Measurements from ENCODE around the gene ASIC2.

Gene ASIC2

GRCh38 chr17:33324736-33325135 is 31.6 kb upstream of the ASIC2 start (continued):
- TF ChIP-seq POU6F1 (CRISPR knock-in tag; IDR thresholded peaks at IDR 0.05; ENCODE audit: borderline replicate concordance, low read depth) (no peak), ISL1 (CRISPR knock-in tag; IDR thresholded peaks at IDR 0.05) (no peak), OSR1 (CRISPR knock-in tag; IDR thresholded peaks at IDR 0.05) (no peak), ZNF70 (CRISPR knock-in tag; IDR thresholded peaks at IDR 0.05) (no peak), ZNF8 (CRISPR knock-in tag; IDR thresholded peaks at IDR 0.05) (no peak)

GRCh38 chr17:33322063-33322462 is 29.0 kb upstream of the ASIC2 start:
- ATAC-seq = no peak
- no peak for TF ChIP-seq TCF4 (CRISPR knock-in tag; IDR thresholded peaks at IDR 0.05; ENCODE audit: borderline replicate concordance)
- TF ChIP-seq CSDC2 (CRISPR knock-in tag; IDR thresholded peaks at IDR 0.05) = no peak
- TF ChIP-seq, protein P1, sequence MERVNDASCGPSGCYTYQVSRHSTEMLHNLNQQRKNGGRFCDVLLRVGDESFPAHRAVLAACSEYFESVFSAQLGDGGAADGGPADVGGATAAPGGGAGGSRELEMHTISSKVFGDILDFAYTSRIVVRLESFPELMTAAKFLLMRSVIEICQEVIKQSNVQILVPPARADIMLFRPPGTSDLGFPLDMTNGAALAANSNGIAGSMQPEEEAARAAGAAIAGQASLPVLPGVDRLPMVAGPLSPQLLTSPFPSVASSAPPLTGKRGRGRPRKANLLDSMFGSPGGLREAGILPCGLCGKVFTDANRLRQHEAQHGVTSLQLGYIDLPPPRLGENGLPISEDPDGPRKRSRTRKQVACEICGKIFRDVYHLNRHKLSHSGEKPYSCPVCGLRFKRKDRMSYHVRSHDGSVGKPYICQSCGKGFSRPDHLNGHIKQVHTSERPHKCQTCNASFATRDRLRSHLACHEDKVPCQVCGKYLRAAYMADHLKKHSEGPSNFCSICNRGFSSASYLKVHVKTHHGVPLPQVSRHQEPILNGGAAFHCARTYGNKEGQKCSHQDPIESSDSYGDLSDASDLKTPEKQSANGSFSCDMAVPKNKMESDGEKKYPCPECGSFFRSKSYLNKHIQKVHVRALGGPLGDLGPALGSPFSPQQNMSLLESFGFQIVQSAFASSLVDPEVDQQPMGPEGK (CRISPR knock-in tag; IDR thresholded peaks at IDR 0.05; ENCODE audit: borderline replicate concordance) = no peak
- TF ChIP-seq SNAI2 (CRISPR knock-in tag; IDR thresholded peaks at IDR 0.05) = no peak
- no peak for TF ChIP-seq ZC3H10 (CRISPR knock-in tag; IDR thresholded peaks at IDR 0.05)
- TF ChIP-seq OSR1 (CRISPR knock-in tag; IDR thresholded peaks at IDR 0.05) = no peak
- TF ChIP-seq, protein P2, sequence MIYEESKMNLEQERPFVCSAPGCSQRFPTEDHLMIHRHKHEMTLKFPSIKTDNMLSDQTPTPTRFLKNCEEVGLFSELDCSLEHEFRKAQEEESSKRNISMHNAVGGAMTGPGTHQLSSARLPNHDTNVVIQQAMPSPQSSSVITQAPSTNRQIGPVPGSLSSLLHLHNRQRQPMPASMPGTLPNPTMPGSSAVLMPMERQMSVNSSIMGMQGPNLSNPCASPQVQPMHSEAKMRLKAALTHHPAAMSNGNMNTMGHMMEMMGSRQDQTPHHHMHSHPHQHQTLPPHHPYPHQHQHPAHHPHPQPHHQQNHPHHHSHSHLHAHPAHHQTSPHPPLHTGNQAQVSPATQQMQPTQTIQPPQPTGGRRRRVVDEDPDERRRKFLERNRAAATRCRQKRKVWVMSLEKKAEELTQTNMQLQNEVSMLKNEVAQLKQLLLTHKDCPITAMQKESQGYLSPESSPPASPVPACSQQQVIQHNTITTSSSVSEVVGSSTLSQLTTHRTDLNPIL (CRISPR knock-in tag; IDR thresholded peaks at IDR 0.05; ENCODE audit: low read depth) = no peak
- TF ChIP-seq ZNF565 (CRISPR knock-in tag; conservative IDR thresholded peaks at IDR 0.05; ENCODE audit: low read depth) = no peak
- TF ChIP-seq, protein P3, sequence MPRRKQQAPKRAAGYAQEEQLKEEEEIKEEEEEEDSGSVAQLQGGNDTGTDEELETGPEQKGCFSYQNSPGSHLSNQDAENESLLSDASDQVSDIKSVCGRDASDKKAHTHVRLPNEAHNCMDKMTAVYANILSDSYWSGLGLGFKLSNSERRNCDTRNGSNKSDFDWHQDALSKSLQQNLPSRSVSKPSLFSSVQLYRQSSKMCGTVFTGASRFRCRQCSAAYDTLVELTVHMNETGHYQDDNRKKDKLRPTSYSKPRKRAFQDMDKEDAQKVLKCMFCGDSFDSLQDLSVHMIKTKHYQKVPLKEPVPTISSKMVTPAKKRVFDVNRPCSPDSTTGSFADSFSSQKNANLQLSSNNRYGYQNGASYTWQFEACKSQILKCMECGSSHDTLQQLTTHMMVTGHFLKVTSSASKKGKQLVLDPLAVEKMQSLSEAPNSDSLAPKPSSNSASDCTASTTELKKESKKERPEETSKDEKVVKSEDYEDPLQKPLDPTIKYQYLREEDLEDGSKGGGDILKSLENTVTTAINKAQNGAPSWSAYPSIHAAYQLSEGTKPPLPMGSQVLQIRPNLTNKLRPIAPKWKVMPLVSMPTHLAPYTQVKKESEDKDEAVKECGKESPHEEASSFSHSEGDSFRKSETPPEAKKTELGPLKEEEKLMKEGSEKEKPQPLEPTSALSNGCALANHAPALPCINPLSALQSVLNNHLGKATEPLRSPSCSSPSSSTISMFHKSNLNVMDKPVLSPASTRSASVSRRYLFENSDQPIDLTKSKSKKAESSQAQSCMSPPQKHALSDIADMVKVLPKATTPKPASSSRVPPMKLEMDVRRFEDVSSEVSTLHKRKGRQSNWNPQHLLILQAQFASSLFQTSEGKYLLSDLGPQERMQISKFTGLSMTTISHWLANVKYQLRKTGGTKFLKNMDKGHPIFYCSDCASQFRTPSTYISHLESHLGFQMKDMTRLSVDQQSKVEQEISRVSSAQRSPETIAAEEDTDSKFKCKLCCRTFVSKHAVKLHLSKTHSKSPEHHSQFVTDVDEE (CRISPR knock-in tag; IDR thresholded peaks at IDR 0.05) = no peak
- TF ChIP-seq ISL1 (CRISPR knock-in tag; IDR thresholded peaks at IDR 0.05) = no peak
- no peak for TF ChIP-seq POU6F1 (CRISPR knock-in tag; IDR thresholded peaks at IDR 0.05; ENCODE audit: borderline replicate concordance, low read depth)
- TF ChIP-seq GLIS3 (CRISPR knock-in tag; IDR thresholded peaks at IDR 0.05) = no peak
- no peak for TF ChIP-seq ZNF8 (CRISPR knock-in tag; IDR thresholded peaks at IDR 0.05)
- TF ChIP-seq, protein P4, sequence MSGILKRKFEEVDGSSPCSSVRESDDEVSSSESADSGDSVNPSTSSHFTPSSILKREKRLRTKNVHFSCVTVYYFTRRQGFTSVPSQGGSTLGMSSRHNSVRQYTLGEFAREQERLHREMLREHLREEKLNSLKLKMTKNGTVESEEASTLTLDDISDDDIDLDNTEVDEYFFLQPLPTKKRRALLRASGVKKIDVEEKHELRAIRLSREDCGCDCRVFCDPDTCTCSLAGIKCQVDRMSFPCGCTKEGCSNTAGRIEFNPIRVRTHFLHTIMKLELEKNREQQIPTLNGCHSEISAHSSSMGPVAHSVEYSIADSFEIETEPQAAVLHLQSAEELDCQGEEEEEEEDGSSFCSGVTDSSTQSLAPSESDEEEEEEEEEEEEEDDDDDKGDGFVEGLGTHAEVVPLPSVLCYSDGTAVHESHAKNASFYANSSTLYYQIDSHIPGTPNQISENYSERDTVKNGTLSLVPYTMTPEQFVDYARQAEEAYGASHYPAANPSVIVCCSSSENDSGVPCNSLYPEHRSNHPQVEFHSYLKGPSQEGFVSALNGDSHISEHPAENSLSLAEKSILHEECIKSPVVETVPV (CRISPR knock-in tag; IDR thresholded peaks at IDR 0.05) = no peak
- TF ChIP-seq BACH2 (CRISPR knock-in tag; IDR thresholded peaks at IDR 0.05; ENCODE audit: borderline replicate concordance) = no peak
- no peak for TF ChIP-seq ESRRG (CRISPR knock-in tag; IDR thresholded peaks at IDR 0.05)
- no peak for TF ChIP-seq ZFP30 (CRISPR knock-in tag; IDR thresholded peaks at IDR 0.05)

GRCh38 chr17:33318241-33318640 is 25.1 kb upstream of the ASIC2 start:
- ATAC-seq = no peak
- no peak for TF ChIP-seq ZFP3 (CRISPR knock-in tag; IDR thresholded peaks at IDR 0.05)
- TF ChIP-seq, protein P2 (CRISPR knock-in tag; IDR thresholded peaks at IDR 0.05; ENCODE audit: low read depth) = no peak
- no peak for TF ChIP-seq ZNF565 (CRISPR knock-in tag; conservative IDR thresholded peaks at IDR 0.05; ENCODE audit: low read depth)
- no peak for TF ChIP-seq ZC3H10 (CRISPR knock-in tag; IDR thresholded peaks at IDR 0.05)
- no peak for TF ChIP-seq ESRRG (CRISPR knock-in tag; IDR thresholded peaks at IDR 0.05)
- no peak for TF ChIP-seq GLIS3 (CRISPR knock-in tag; IDR thresholded peaks at IDR 0.05)
- TF ChIP-seq TOX (CRISPR knock-in tag; IDR thresholded peaks at IDR 0.05; ENCODE audit: borderline replicate concordance) = no peak
- TF ChIP-seq CSDC2 (CRISPR knock-in tag; IDR thresholded peaks at IDR 0.05) = no peak
- TF ChIP-seq POU6F1 (CRISPR knock-in tag; IDR thresholded peaks at IDR 0.05; ENCODE audit: borderline replicate concordance, low read depth) = no peak
- no peak for TF ChIP-seq PPARA (CRISPR knock-in tag; IDR thresholded peaks at IDR 0.05; ENCODE audit: borderline replicate concordance)
- TF ChIP-seq SNAI2 (CRISPR knock-in tag; IDR thresholded peaks at IDR 0.05) = no peak
- TF ChIP-seq OSR1 (CRISPR knock-in tag; IDR thresholded peaks at IDR 0.05) = no peak
- TF ChIP-seq, protein P4 (CRISPR knock-in tag; IDR thresholded peaks at IDR 0.05) = no peak
- no peak for TF ChIP-seq ZFP30 (CRISPR knock-in tag; IDR thresholded peaks at IDR 0.05)
- TF ChIP-seq ZNF8 (CRISPR knock-in tag; IDR thresholded peaks at IDR 0.05) = no peak

Measured in SK-N-SH treated with all-trans-retinoic acid at 6 μM for 48 hours (cell line).